ENCODE results near the gene CCDC9B.

Gene CCDC9B

GRCh38 chr15:40286061-40286532 lies 54.6 kb downstream of the CCDC9B start:
- DNase-seq: no peak

- no peak for DNase-seq
Measured at GRCh38 chr15:40285554-40286011, 55.2 kb downstream of the CCDC9B start.

- DNase-seq: no peak
Measured at GRCh38 chr15:40285151-40285550, 55.6 kb downstream of the CCDC9B start.

GRCh38 chr15:40283615-40284300 lies 57.0 kb downstream of the CCDC9B start:
- DNase-seq: no peak

- no peak for DNase-seq
Measured at GRCh38 chr15:40282869-40283614, 57.7 kb downstream of the CCDC9B start, which contains the start of gene ANKRD63. TSS of gene ANKRD63 (minus strand) at chr15:40283064. CDS start at chr15:40282586, 478 bp downstream.

- no peak for DNase-seq
Measured at GRCh38 chr15:40282147-40282868, 58.4 kb downstream of the CCDC9B start.

GRCh38 chr15:40281801-40282146 lies 59.0 kb downstream of the CCDC9B start:
- no peak for DNase-seq

Measured in NCI-H2029 treated with DMSO at 0.1 percent for 48 hours (cell line).